Renal cortex interstitium (tissue), 11 donors: ENCODE data around the gene SMIM21. TPM values are rescaled to one million over a fixed set of nuclear protein-coding genes. Genes with fewer than 3 reads are reported as not detected.

Experiments used
- DNase-seq, 11 donors: peaks; one replicate each; pipeline ENCODE4 v3.0.0-alpha.2; 2013; ENCODE audit warnings: low read depth in 9 of 11, low spot score in 4 of 11; ENCODE audit errors: extremely low read depth in 1 of 11
- polyA plus RNA-seq, 3 donors: library from polyadenylated mRNA; unstranded; fragments of 120-200 nt; gene quantifications; one replicate each; pipeline ENCODE4 v1.2.1, GENCODE V29; 2013; ENCODE audit not compliant: insufficient read length in 3 of 3

SMIM21 gene
- polyA plus RNA-seq, 3 donors: 0.09 to 0.26 TPM; not detected in 1

DNA sequence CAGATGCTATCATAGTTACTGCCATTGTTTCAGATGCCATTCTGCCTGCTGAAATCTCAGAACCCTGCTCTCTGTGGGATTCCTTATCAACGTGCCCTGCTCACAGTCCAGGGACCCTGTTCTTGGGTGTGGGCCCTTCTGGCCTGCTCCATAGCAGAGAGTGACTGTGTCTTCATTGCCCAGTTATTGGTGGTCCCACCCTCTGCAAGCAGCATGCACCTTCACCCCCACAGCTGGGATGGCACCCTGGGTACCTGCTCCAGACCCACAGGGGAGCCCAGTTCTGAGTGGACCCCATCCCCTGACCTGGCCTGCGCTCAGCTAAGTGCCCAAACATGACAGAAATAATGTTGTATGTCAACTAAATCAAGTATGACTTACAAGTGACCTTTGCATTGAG is 36.6 kb downstream of the SMIM21 start:
- no peak for DNase-seq

DNA sequence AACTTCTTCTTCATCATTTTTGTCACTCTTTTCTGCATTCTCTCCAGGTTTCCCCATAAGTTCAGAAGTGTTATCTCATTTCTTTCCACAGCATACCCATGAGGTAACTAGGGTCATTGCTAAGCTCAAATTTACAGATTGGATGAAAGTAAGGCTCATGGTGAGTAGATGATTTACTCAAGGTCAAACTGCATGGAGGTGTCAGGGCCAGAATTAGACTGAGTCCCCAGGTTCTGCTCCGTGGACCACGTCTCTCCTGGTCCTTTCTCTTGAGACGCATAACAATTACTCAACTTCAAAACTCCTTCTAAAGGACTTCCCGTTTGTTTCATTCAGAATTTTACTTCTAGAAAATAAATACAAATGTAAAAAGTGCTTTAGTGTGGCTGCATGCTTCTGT is 43.4 kb downstream of the SMIM21 start:
- DNase-seq: no peak

DNA sequence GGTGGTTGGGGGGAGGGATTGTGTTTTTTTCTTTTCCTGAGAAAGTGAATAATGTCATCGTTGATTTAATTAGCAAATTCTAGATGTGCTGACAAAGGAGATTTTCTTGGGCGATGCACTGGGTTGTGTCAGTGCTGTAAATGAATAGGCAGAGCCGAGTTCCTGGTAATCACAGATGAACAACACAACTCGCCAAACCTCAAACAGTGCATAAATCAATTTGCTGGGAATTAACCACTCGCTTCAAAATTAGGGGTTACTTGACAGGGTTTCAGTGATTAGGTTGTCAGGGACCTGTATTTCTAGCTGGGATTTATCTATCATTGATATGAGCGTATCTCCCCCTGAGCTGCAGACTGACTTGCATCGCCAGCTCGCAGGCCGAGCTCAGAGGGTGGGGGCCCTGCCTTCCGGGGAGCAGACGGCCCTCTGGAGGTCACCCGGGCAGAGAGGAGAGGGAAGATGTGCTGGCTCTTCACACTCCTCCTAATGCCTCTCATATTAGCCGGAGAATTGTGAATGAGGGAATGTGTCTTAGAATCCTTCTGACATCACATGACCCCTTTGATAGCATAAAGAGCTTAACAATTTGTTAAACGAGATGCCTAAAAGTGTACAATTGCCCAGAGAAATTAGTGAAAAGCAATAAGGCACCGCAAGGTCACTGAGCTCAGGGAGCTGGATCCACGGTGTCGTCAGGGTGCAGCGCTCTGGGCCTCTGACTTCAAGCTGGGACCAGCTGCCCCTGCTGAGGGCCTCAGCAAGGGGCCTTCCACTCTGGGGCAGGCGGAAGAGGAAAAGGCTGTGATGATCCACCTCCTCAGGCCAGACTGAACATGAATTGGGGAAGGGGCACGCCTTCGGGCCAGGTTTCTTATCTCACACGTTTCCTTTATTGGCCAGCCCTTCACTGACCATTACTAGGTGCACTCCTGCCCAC is 48.9 kb downstream of the SMIM21 start:
- DNase-seq: no peak

DNA sequence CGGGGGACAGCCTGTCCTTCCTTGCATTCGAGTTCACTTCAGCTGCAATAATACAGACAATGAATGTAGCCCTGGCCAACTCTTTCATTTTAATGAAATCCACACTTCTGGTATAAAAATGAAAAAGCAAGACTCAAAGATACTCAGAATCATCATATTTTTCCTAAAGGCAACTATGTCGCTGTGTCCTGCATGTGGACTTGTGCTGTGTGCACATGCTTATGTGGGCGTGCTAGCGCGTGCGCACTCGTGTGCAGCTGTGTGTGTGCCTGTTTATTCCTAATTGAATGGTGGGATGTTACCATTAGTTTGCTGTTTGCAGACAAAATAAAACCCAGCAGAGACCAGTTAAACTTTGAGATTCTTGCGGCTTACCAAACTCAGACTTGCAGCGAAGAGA is 49.6 kb downstream of the SMIM21 start:
- DNase-seq: no peak

DNA sequence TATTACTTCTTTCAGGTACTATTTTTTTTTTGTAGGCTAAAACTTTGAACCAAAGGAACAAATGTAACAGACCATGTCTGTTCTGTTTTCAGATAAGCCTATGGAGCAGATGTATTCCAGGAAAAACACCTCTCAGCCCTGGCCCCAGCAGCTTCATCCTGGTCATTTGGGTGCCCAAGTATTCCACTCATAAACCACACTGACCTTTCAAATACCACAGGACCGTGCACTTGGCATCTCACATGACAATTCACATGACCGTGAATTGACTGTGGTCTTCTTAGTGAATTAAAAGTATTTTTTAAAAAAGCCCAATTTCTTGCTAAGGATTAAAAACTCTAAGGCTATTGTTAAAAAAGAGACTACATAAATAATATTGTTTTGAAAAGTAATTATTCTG is 50.2 kb downstream of the SMIM21 start:
- no peak for DNase-seq

DNA sequence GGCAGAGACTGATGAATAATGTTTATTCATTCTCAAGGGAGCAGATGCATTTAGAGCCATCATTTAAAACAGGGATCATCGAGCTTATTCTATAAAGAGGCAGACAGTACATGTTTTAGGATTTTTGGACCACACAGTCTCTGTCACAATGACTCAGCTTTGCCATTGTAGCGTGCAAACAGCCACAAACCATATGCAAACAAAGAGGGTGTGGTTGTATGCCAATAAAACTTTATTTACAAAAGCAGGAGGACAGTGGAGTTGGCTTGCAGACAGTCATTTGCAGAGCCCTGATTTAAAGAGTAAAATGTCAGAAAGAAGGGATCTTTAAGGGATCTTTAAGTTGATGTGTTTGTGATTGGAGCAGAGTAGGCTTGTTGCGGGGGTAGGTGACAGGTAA is 51.5 kb downstream of the SMIM21 start:
- no peak for DNase-seq

DNA sequence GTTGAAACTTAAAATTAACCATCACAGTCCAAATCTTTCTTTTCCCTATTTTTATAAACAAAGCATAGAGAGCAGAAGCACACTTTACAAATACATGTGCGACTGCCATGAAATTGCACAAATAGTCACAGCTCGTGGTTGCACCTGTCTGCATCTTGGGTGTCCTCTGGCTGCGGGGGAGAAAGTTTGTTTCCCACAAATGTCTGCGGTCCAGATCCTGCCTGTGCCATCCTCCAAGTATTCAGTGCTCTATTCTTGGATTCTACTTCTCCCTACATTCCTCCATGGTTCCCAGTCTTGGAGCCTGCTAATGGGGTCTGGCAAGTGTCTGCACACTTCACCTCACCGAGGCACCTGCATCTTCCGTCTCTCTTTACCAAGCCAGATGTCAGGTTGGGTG is 52.2 kb downstream of the SMIM21 start:
- no peak for DNase-seq

DNA sequence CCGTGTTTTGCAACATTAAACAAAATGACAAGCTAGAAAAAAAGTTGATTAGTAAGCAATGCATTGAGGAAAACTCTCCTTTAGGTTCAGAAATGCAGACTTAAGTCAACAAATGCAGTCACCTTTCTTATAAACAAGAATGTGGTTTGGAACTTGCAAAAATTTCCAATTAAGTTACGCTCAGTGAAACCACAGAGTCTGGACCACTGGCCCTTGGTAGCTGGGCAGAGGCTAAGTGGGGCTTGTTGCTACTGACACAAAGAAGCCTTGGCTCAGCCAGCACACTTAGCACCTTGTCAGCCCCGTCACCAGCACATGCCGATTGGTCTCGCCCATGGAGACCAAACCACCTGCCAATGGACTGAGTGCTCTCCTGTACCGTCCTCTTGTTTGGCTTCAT is 53.0 kb downstream of the SMIM21 start:
- no peak for DNase-seq

DNA sequence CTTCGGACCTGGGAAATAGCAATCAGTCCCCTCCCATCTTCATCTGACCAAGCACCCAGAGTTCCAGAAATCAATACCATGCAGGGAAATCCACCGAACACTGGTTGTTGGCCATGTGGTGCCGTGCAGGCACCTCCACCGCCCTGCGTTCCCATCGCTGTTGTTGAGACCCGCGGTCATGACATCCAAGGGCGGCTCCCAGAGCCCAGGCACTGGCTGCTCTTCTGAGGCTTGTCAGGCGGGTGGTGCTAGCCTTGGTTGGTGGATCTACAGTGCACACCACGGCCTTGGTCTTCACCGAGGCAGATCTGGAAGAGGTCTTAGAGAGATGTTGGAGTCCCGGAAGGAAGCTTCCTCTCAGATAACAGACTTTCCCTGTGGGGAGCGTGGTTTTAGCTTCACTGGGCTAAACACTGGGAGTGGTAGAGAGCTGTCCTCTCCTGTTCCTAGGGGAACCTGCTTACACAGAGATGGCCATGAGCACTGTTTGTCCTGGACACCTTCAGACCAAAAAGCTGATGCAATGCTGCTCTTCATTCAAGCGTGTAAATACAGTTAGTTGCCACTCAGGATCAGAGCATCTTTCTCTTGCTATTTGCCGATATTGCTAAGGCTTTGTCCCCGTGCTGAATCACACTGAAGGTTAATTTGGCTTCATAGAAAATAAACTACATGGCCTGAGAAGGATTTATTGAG is 58.3 kb downstream of the SMIM21 start:
- no peak for DNase-seq

DNA sequence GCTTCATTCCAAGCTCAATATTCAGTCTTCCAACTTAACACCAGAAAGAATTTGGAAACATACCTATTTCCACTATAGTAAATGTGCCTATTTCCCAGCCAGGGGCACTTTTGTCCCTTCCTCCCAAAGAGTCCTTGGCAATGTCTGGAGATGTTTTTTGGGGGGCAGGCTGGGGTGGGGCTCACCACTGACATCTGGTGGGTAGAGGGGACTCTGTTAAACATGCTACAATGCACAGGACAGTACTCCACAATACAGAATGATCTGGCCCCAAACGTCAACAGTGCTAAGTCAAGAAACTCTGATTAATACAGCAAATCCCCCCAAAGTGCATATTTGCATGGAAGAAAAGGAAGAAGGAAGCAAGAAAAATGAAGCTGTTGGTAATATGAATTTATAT is 61.7 kb downstream of the SMIM21 start:
- no peak for DNase-seq

DNA sequence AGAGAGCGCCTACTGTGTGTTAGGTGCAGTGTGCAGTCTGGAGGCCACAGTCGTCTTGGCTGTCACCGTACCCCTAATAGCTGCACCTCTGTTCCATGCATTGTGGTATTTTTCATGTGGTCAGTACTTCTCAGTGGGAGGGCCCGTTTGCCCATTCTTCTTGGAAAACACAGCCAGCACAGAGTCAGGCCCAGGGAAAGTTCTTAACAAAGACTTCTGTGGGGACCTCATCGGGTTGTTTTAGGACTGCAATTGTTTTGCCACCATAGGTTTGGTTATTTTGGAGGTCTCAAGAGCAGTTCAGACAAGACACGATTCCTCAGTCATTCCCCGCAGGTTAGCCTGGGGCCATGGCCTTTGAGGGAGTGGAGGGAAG is 62.3 kb downstream of the SMIM21 start:
- DNase-seq: no peak

DNA sequence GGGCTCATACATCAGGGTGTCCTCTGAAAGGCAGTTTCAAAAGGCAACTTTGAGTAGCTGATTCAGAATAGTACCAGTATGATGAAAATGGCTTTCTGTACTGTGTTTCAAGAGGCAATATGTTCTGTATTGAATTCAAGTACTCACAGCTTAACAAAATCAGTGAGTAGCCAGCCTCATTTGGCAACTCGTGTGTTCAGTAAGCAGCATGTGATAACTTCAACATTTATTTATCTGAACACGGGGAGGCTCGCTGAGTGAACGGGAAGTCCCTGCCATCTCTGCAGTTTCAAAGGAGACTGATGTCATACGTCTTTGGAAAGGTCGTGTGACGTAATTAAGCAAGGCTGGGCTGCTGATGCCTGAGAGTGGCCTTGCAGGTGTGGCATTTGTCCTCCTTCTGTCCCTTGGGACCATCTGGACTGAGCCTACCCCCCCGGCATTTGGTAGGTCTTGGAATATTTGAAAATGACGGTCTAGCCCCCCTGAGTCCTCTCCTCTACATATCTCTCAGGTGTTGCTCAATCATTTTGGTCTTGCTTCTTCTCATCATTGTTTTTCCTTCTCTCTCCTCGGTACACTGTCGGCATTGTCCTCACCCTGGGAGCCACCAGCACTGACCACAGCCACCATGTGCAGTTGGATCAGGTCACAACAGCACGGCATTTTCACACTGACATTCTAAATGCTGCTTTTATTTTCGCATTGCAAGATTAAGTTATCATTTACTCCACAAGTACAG is 62.8 kb downstream of the SMIM21 start:
- DNase-seq: no peak

DNA sequence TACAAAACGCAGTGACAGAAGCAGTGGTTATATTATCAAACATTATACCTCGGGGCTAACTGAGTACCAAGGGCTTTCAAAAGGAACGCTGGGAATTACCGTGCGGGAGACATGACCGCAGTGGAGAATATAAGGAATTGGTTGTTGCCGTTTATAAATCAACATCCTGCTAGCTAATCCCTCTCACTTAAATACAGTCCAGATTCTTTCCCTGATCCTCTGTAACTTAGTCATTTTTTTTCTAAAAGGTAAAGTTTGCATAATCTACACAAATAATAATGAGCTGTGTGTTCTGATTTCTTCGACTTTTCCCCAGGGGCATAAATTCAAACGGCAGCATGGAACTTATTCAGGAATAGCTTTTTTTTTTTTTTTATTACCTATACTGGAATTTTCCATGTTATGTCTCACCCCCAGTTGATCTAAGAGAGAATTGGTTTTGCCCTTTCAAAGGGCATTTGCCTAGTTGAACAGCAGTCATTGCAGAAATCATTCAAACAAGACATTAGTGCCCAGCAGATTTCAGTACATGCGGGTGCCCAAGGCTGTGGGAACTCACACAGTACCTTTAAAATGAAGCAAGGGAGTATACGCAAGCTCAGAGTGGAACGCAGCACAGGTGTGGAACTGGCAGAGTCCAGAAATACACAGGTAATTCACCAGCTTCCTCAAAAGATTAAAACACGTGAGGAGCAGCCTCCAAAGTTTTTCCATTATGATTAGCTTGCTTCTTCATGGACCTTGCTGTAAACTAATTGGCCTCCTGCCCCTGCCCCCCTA is 63.9 kb downstream of the SMIM21 start:
- no peak for DNase-seq

DNA sequence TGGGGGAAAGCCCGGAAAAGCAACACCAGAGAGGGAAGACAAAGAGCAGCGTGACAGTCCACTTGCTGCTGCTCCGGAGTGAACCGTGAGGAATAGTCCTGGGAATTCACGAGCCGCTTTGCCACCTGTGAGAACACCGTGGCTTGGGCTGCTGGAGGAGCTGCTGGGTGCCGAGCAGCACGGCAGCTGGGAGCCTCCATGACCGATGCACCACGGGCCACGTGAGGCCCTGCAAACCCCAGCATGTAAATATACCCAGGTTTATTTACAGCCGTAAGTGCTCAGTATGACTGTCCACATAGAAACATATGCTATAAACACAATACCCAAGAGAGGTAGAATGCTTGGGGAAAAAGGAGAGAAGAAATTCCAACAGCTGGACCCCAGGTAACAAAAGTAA is 65.1 kb downstream of the SMIM21 start:
- no peak for DNase-seq

DNA sequence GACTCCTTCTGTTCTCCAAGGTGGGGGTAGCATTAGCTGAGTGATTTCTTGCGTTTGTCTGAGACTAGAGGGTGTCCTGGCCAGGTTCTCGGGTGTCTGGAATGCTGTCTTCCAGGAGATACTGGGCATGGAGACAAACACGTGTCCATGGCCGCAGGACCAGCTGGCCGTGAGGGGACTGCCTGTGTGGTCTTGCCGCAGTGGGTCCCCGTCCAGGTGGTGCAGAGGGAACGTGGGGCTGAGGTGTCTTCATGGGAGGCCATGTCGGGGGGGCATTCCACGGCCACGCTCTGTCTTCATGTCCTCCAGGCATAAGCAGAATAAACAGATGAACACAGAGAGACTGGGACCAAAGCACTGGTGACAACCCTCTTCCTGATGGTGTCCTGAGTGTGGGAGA is 66.6 kb downstream of the SMIM21 start:
- DNase-seq: no peak

DNA sequence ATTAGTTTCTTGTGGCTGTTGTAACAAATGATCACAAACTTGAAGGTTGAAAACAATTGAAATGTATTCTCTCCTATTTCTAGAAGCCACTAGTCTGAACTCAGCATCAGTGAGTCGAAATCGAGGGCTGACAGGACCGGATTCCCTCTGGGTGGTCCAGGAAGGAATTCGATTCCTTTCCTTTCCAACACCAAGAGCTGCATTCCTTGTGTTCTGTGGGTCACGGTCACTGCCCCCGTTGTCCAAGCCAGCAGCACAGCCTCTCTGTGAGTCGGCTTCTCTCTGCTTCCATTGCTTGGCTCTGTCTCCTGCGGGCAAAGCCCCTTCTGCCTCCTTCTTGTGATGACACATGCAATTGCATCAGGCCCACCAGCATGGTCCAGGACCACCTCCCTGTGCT is 67.3 kb downstream of the SMIM21 start:
- peak in 5 of 11 donors; percentile 19 to 60 (median 40) for DNase-seq
